Adrenal gland (tissue), 5 donors: ENCODE measurements around the gene TMEM63A.

Experiments
- CTCF ChIP-seq, 6 experiments: fragments of 450-650 bp in 4 of 6; fragments of 200-600 bp in 2 of 6; sonication (generic) in 1 of 6; IDR thresholded peaks; 1 replicate in 5 of 6; 2 replicates in 1 of 6; pipeline versions ENCODE4 v1.5.1 to v1.8.0; 2016 to 2021; ENCODE audit warnings: antibody characterized with exemption in 6 of 6, mild to moderate bottlenecking in 2 of 6, moderate library complexity in 1 of 6
- POLR2A ChIP-seq, 2 donors: fragments of 450-650 bp; IDR thresholded peaks; one replicate each; pipeline ENCODE4 v1.6.1; 2017; ENCODE audit warnings: antibody characterized with exemption in 2 of 2, mild to moderate bottlenecking in 2 of 2, moderate library complexity in 1 of 2
- donor health status: DM: no; HTN: no; CAD: no.

DNA sequence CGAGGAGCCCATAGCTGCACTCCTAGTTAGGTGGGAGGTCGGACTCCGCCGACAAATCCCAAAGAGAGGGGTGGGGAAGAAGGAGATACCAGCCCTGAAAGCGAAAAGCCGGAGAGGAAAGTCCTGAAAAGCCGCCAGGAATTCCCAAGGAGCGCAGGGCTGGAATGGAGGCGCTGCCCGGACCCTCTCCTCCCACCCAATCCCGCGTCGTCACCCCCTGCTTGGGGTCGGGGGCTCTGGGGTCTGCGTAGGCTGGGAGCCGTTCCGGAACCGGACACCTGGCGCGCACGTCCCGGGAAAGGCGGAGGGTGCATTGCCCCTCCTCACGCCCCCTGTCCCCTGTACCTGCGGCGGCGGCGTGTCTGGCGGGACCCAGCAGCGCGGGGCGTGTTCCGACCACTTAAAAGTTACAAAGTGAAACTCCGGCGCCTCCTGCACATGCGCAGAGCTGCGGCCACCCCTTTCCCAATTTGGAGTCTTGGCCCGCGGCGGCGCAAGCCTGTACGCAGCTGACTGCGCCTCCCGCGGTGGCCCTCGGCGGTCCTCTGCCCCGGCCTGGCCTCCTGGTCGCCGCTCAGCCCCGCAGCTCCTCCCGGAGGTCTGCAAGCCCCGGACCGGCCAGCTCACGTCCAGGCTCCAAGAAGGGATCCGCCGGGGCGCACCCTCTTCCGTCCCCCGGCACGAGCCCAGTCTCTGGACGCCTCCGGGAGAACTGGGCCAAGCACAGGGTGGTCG is at the start of gene TMEM63A:
- TF ChIP-seq CTCF (IDR thresholded peaks at IDR 0.05) (peak in 5 of 6 experiments; percentile 28 to 58 (median 36)), POLR2A (IDR thresholded peaks at IDR 0.05) (peak; percentile 64 to 82)
